Measurements from ENCODE around the gene GABBR2.

DNA sequence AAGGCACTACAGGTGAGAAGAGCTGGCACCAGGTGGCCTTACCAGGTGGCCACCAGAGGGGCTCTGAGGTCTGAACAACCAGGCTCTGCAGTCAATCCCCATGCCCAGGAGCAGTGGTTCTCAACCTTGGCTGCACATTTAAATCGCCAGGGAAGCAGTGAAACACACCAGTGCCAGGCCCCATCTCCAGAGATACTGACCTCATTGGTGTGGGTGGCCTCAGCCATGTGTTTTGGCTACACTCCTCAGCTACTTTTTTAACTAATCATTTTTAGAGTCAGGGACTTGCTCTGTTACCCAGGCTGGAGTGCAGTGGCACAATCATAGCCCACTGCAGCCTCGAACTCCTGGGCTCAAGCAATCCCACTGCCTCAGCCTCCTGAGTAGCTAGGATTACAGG is 56.0 kb downstream of the GABBR2 start:
- TF ChIP-seq POLR2A (IDR thresholded peaks at IDR 0.05) (no peak), POLR2AphosphoS5 (IDR thresholded peaks at IDR 0.05) (no peak)
- TF ChIP-seq, protein P1, sequence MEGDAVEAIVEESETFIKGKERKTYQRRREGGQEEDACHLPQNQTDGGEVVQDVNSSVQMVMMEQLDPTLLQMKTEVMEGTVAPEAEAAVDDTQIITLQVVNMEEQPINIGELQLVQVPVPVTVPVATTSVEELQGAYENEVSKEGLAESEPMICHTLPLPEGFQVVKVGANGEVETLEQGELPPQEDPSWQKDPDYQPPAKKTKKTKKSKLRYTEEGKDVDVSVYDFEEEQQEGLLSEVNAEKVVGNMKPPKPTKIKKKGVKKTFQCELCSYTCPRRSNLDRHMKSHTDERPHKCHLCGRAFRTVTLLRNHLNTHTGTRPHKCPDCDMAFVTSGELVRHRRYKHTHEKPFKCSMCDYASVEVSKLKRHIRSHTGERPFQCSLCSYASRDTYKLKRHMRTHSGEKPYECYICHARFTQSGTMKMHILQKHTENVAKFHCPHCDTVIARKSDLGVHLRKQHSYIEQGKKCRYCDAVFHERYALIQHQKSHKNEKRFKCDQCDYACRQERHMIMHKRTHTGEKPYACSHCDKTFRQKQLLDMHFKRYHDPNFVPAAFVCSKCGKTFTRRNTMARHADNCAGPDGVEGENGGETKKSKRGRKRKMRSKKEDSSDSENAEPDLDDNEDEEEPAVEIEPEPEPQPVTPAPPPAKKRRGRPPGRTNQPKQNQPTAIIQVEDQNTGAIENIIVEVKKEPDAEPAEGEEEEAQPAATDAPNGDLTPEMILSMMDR (IDR thresholded peaks at IDR 0.05): no peak

Data from breast epithelium (tissue), 3 donors.